ENCODE data around the gene TUBAL3. TPM values are rescaled to one million over a fixed set of nuclear protein-coding genes. Genes with fewer than 3 reads are reported as not detected.

Gene TUBAL3
- total RNA-seq, 6 experiments from 2014 or later, result not detected

DNA sequence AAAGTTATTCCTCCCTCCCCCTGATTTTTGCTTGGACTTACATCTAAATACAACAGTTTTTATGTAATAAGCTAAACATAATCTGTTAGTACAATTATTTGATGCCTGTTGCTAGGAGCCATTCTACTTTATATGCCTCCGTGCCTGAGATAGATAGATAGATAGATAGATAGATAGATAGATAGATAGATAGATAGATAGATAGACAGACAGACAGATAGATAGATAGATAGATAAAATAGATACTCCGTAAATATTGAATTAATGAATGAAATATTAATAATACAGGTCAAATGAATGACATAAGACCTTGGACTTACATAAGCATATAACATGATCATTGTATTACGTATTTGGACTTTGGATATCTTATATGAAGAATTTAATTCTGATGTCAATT, 30.7 kb upstream of the TUBAL3 start:
- DNase-seq, result no peak
- H3K27ac Mint-ChIP-seq, result no peak overlapping the region
- peaks cover 30% of the 10 kb centered on the region for H3K4me1 Mint-ChIP-seq (ENCODE audit: low read depth)
- peaks cover 6% of the 10 kb centered on the region; the same call in 1 of the 2 replicates for H3K9me3 Mint-ChIP-seq
- no peaks in the 10 kb centered on the region for H3K27me3 Mint-ChIP-seq (ENCODE audit: insufficient read depth)
- no peak overlapping the region for H3K4me3 Mint-ChIP-seq
- TF ChIP-seq CTCF (IDR thresholded peaks at IDR 0.05), result no peak
- peaks cover 12% of the 10 kb centered on the region for H3K36me3 Mint-ChIP-seq (ENCODE audit: low read depth)

DNA sequence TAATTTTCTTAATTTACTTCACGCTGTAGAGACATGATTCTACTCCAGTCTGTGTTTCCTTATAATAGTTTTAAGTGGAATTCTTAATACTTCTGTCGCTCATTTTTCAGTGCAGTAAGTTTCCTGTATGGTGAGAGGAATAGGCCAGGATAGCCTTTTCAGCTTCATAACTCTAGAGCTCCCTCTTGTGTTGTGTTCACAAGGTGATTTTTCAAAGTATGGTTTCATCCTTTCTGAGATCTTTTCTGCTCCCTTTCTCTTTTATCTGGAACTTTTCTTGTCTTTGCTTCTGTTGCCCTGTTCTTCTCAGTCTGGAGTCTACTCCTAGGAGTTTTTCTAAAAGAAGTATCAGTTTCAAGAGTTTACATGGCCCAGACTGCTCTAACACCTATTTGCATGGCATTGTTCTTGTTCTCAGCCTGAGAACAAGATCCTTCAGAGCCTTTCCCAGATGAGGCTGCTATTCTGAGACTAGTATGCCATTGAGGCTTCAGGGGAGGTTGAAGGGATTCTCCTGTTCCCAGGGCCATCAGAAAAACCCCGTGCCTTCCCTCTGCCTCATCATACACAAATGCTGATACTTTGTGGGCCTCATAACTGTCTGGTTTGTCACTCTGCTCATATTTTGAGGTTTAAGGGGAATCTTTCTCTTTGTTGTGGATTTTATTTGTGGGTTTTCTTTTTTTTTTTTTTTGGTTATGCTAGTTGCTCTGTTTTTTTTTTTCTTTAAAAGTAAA, 29.6 kb upstream of the TUBAL3 start:
- Mint-ChIP-seq H3K36me3 (ENCODE audit: low read depth) (peaks cover 12% of the 10 kb centered on the region), H3K4me3 (peak overlapping the region; percentile 76), H3K27me3 (ENCODE audit: insufficient read depth) (no peaks in the 10 kb centered on the region), H3K9me3 (peaks cover 6% of the 10 kb centered on the region; the same call in 1 of the 2 replicates), H3K4me1 (ENCODE audit: low read depth) (peaks cover 34% of the 10 kb centered on the region), H3K27ac (peak overlapping the region; percentile 98)
- TF ChIP-seq CTCF (IDR thresholded peaks at IDR 0.05), result peak; percentile 85
- DNase-seq, result peak; percentile 70

DNA sequence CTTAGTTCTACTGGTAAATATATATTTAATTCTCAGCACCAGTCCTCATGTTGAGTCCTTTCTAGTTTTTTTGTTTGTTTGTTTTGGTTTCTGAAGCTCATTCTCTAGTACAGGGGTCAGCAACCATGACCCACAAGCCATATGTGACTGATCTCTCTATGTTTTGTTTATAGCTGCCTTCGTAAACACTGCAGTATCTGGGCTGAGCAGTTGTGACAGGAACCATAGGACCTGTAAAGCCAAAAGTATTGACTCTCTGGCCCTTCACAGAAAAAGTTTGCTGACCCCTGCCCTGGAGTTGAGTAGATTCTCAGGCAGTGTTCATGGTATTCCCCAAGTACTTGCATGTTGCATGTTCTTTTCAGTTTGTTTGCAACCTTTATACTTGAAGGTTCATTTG, 28.6 kb upstream of the TUBAL3 start:
- TF ChIP-seq CTCF (IDR thresholded peaks at IDR 0.05), result no peak
- Mint-ChIP-seq H3K27ac (no peak overlapping the region), H3K36me3 (ENCODE audit: low read depth) (peaks cover 12% of the 10 kb centered on the region), H3K9me3 (peaks cover 6% of the 10 kb centered on the region; the same call in 1 of the 2 replicates), H3K4me1 (ENCODE audit: low read depth) (peaks cover 37% of the 10 kb centered on the region), H3K4me3 (no peak overlapping the region), H3K27me3 (ENCODE audit: insufficient read depth) (no peaks in the 10 kb centered on the region)
- DNase-seq, result no peak

- H3K36me3 Mint-ChIP-seq (ENCODE audit: low read depth), result peaks cover 12% of the 10 kb centered on the region
- peaks cover 2% of the 10 kb centered on the region; the same call in 1 of the 2 replicates for H3K27me3 Mint-ChIP-seq (ENCODE audit: insufficient read depth)
- H3K4me3 Mint-ChIP-seq, result no peak overlapping the region
- H3K9me3 Mint-ChIP-seq, result peaks cover 6% of the 10 kb centered on the region; the same call in 1 of the 2 replicates
- peaks cover 33% of the 10 kb centered on the region for H3K4me1 Mint-ChIP-seq (ENCODE audit: low read depth)
- no peak for DNase-seq
- TF ChIP-seq CTCF (IDR thresholded peaks at IDR 0.05), result no peak
- peak overlapping the region; percentile 36 for H3K27ac Mint-ChIP-seq
These were observed 23.5 kb upstream of the TUBAL3 start for GRCh38 chr10:5428133-5428532.

DNA sequence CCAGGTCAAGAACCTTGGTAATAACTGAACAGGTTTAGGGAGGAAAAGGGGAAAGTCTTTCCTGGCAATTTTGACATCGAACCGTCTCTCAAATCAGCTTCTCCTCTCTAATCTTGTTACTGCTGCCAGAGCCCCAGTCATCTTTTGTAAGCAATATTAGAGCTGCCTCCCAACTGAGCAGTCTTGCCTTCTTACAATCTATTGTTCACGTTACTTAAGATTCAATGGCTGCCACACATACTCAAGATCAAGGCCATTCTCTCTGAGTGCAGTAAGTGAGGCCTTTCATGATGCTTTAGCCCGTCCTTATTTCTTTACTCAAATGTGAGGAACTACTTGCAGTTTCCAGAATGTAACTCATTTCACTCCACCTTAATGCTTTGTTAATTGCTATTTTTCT, 20.1 kb upstream of the TUBAL3 start:
- Mint-ChIP-seq H3K4me1 (ENCODE audit: low read depth) (peaks cover 30% of the 10 kb centered on the region), H3K4me3 (no peak overlapping the region), H3K36me3 (ENCODE audit: low read depth) (peaks cover 6% of the 10 kb centered on the region), H3K9me3 (peaks cover 1% of the 10 kb centered on the region; the same call in 1 of the 2 replicates), H3K27ac (no peak overlapping the region; the same call in 1 of the 2 replicates), H3K27me3 (ENCODE audit: insufficient read depth) (peaks cover 2% of the 10 kb centered on the region; the same call in 1 of the 2 replicates)
- DNase-seq, result no peak
- no peak for TF ChIP-seq CTCF (IDR thresholded peaks at IDR 0.05)
